Measurements from ENCODE around the gene DACH1. TPM values are rescaled to one million over a fixed set of nuclear protein-coding genes. Genes with fewer than 3 reads are reported as not detected.

DACH1 gene
- total RNA-seq, 1 experiment from 2014 or later: not detected

- no peaks in the 10 kb centered on the region for H3K4me1 ChIP-seq (ENCODE audit: control insufficient read depth in 1 of 2, insufficient read depth in 2 of 2, low read length in 2 of 2)
- DNase-seq (ENCODE audit: low read depth, low spot score) (no peak), ATAC-seq (no peak)
- no peaks in the 10 kb centered on the region for H3K9me2 ChIP-seq (ENCODE audit: insufficient read depth)
- TF ChIP-seq JUND (IDR thresholded peaks at IDR 0.05) (no peak), POLR2A (IDR thresholded peaks at IDR 0.05; ENCODE audit: borderline replicate concordance, extremely low read depth, insufficient read depth, insufficient read length) (no peak), TCF7L2 (IDR thresholded peaks at IDR 0.05; ENCODE audit: borderline replicate concordance, extremely low read depth, insufficient read depth, insufficient read length) (no peak), ZBTB33 (IDR thresholded peaks at IDR 0.05; ENCODE audit: extremely low read depth, insufficient replicate concordance, low read length) (no peak), YY1 (IDR thresholded peaks at IDR 0.05; ENCODE audit: extremely low read depth, insufficient replicate concordance, low read depth, low read length) (no peak), EZH2phosphoT487 (IDR thresholded peaks at IDR 0.05; ENCODE audit: borderline replicate concordance) (no peak), CTCF (IDR thresholded peaks at IDR 0.05 in 2 of 3, conservative IDR thresholded peaks at IDR 0.05 in 1 of 3; ENCODE audit: borderline replicate concordance in 1 of 3, insufficient read depth in 1 of 3, low read depth in 2 of 3, low read length in 2 of 3) (no peak), CEBPB (IDR thresholded peaks at IDR 0.05; ENCODE audit: low read depth) (no peak), EGR1 (IDR thresholded peaks at IDR 0.05; ENCODE audit: low read depth) (no peak), RAD21 (IDR thresholded peaks at IDR 0.05; ENCODE audit: low read depth) (no peak), SIN3A (IDR thresholded peaks at IDR 0.05; ENCODE audit: low read depth) (no peak)
- BruUV-seq (replicated peaks): no TSS peak
- H2AFZ ChIP-seq (ENCODE audit: low read depth, low read length, poor library complexity, severe bottlenecking): no peak overlapping the region
- H3K9me3 ChIP-seq (ENCODE audit: control insufficient read depth in 1 of 2, insufficient read depth in 1 of 2, low read depth in 1 of 2, low read length in 2 of 2): no peaks in the 10 kb centered on the region; a peak in 1 of 4 replicates
- H3K27ac ChIP-seq (ENCODE audit: low read depth, low read length): no peak overlapping the region
- H3K4me2 ChIP-seq (ENCODE audit: low read length): no peak overlapping the region
- POLR2A ChIA-PET: no interaction called here
- H3K27me3 ChIP-seq (ENCODE audit: insufficient read depth, low read length): no peaks in the 10 kb centered on the region
- H3K4me3 ChIP-seq (replicated peaks in 1 of 2; ENCODE audit: low read depth in 1 of 2, low read length in 2 of 2): no peak overlapping the region
- intact Hi-C loops (cut with micrococcal nuclease): no loop called here
- H3K9ac ChIP-seq (ENCODE audit: low read length): no peak overlapping the region
- CTCF ChIA-PET: no interaction called here
- RAD21 ChIA-PET (ENCODE audit: low non-redundant PET in 1 of 2, low total read pairs in 2 of 2, uncharacterized antibody in 2 of 2, unreplicated experiment in 2 of 2): no interaction called here
- H4K20me1 ChIP-seq (ENCODE audit: insufficient read depth): no peaks in the 10 kb centered on the region
- H3K36me3 ChIP-seq (ENCODE audit: control insufficient read depth in 1 of 2, insufficient read depth in 2 of 2, low read length in 2 of 2): no peaks in the 10 kb centered on the region; a peak in 1 of 4 replicates
- H3K79me2 ChIP-seq (ENCODE audit: insufficient read depth, low read length): no peaks in the 10 kb centered on the region
Observed at GRCh38 chr13:71632721-71633120, 234.3 kb downstream of the DACH1 start.

Measured in HCT116 (cell line).